Keratinocyte (primary cell): ENCODE data around the gene FAM110A. TPM values are rescaled to one million over a fixed set of nuclear protein-coding genes. Genes with fewer than 3 reads are reported as not detected.

Source experiments
- DNase-seq: peaks from one replicate; pipeline ENCODE4 v3.0.0-alpha.2; 2011; ENCODE audit warnings: low read depth, missing footprints, low spot score
- FAIRE-seq: peaks from 2 replicates; lab custom pipeline; 2011; peaks lifted over from hg19 to GRCh38; lab: Jason Lieb, UNC
- H2AFZ ChIP-seq: 2 replicates; pipeline ENCODE4 v1.6.0; 2012; ENCODE audit warnings: low read length, control low read depth, inconsistent platforms; ENCODE audit not compliant: control insufficient read depth
- H3K27ac ChIP-seq: 2 replicates; pipeline ENCODE4 v1.5.1; 2011; ENCODE audit warnings: low read length; ENCODE audit not compliant: control insufficient read depth, insufficient read depth
- H3K27me3 ChIP-seq: 3 replicates; pipeline ENCODE4 v1.6.0; 2011; ENCODE audit warnings: low read length; ENCODE audit not compliant: control insufficient read depth, insufficient read depth; ENCODE audit errors: extremely low read depth
- H3K36me3 ChIP-seq, 2 experiments: 2 replicates in 1 of 2; 3 replicates in 1 of 2; pipeline ENCODE4 v1.5.1; 2011; ENCODE audit warnings: low read length in 2 of 2, mild to moderate bottlenecking in 1 of 2; ENCODE audit not compliant: control insufficient read depth in 2 of 2, insufficient read depth in 2 of 2; ENCODE audit errors: extremely low read depth in 1 of 2
- H3K4me1 ChIP-seq: 3 replicates; pipeline ENCODE4 v1.5.1; 2011; ENCODE audit warnings: low read length; ENCODE audit not compliant: control insufficient read depth, insufficient read depth; ENCODE audit errors: extremely low read depth
- H3K4me2 ChIP-seq: 3 replicates; pipeline ENCODE4 v1.6.0; 2011; ENCODE audit warnings: low read depth, low read length; ENCODE audit not compliant: control insufficient read depth, insufficient read depth; ENCODE audit errors: extremely low read depth
- H3K4me3 ChIP-seq, 3 experiments: fragments of 200-600 bp in 1 of 3; sonication (generic) in 1 of 3; 2 replicates in 2 of 3; 3 replicates in 1 of 3; pipeline ENCODE4 v1.5.1; 2011 to 2016; ENCODE audit warnings: low read length in 3 of 3, mild to moderate bottlenecking in 3 of 3, control low read depth in 2 of 3, inconsistent platforms in 1 of 3, low read depth in 1 of 3, mixed read lengths in 1 of 3, mixed run types in 1 of 3, moderate library complexity in 1 of 3; ENCODE audit not compliant: control insufficient read depth in 2 of 3, insufficient read depth in 2 of 3; ENCODE audit errors: extremely low read depth in 1 of 3
- H3K79me2 ChIP-seq: 2 replicates; pipeline ENCODE4 v1.6.0; 2012; ENCODE audit warnings: low read length; ENCODE audit not compliant: control insufficient read depth, insufficient read depth
- H3K9ac ChIP-seq: 3 replicates; pipeline ENCODE4 v1.6.0; 2011; ENCODE audit warnings: low read length; ENCODE audit not compliant: control insufficient read depth, insufficient read depth; ENCODE audit errors: extremely low read depth
- H3K9me1 ChIP-seq: 3 replicates; pipeline ENCODE4 v1.6.0; 2011; ENCODE audit warnings: low read length; ENCODE audit not compliant: control insufficient read depth, insufficient read depth; ENCODE audit errors: extremely low read depth
- H3K9me3 ChIP-seq: 2 replicates; pipeline ENCODE4 v1.5.1; 2012; ENCODE audit warnings: low read depth, low read length; ENCODE audit not compliant: control insufficient read depth
- H4K20me1 ChIP-seq: 3 replicates; pipeline ENCODE4 v1.6.0; 2011; ENCODE audit warnings: low read length; ENCODE audit not compliant: control insufficient read depth, insufficient read depth; ENCODE audit errors: extremely low read depth
- CTCF ChIP-seq, 3 experiments: IDR thresholded peaks in 1 of 3; conservative IDR thresholded peaks in 1 of 3; optimal IDR thresholded peaks in 1 of 3; 2 replicates in 2 of 3; 3 replicates in 1 of 3; pipeline versions ENCODE3 to v1.5.1; 2011; ENCODE audit warnings: low read length in 3 of 3, mild to moderate bottlenecking in 3 of 3, moderate library complexity in 2 of 3, control low read depth in 1 of 3, inconsistent platforms in 1 of 3; ENCODE audit not compliant: insufficient read depth in 2 of 3; ENCODE audit errors: extremely low read depth in 1 of 3
- EZH2 ChIP-seq: IDR thresholded peaks from one replicate; pipeline ENCODE4 v1.6.1; 2012; ENCODE audit warnings: inconsistent platforms, mild to moderate bottlenecking, low read length, moderate library complexity
- dilution Hi-C: fragments of 300-500 bp; cut with MboI; formaldehyde crosslinking; loops from one replicate; pipeline ENCODE4 v1.7.0; 2020; ENCODE audit warnings: low sequenced_read_pairs; ENCODE audit not compliant: extremely low pct_ligation_motif_present
- polyA plus RNA-seq, 5 experiments: library from polyadenylated mRNA; depleted of rRNA in 3 of 5; stranded (reverse) in 3 of 5; stranded (forward) in 1 of 5; unstranded in 1 of 5; fragments of >200 nt; gene quantifications; 1 replicate in 1 of 5; 2 replicates in 3 of 5; 3 replicates in 1 of 5; pipeline versions ENCODE4 v1.2.1 to v1.2.3, GENCODE V29; 2011 to 2012; ENCODE audit warnings: missing spikeins in 2 of 5, low read depth in 1 of 5, low replicate concordance in 1 of 5

The FAM110A gene
- polyA plus RNA-seq, 1 donor (not counting 4 experiments of a cell fraction or from before 2014, with no cell fraction given), result 12.3 TPM

GRCh38 chr20:881051-881782 is 47.7 kb downstream of the FAM110A start:
- Histone ChIP-seq H3K36me3 (no peaks in the 10 kb centered on the region), H3K9me1 (no peaks in the 10 kb centered on the region), H3K9ac (peak overlapping the region; percentile 5), H3K4me1 (peaks cover 19% of the 10 kb centered on the region), H2AFZ (no peak overlapping the region), H3K4me3 (peak overlapping the region in 1 of 3 experiments; percentile 46), H3K27me3 (peaks cover 2% of the 10 kb centered on the region), H3K4me2 (peak overlapping the region; percentile 79), H3K79me2 (no peaks in the 10 kb centered on the region), H3K27ac (peak overlapping the region; percentile 67), H3K9me3 (no peaks in the 10 kb centered on the region), H4K20me1 (no peaks in the 10 kb centered on the region)
- no peak for TF ChIP-seq CTCF (optimal IDR thresholded peaks at IDR 0.05 in 1 of 3, IDR thresholded peaks at IDR 0.05 in 1 of 3, conservative IDR thresholded peaks at IDR 0.05 in 1 of 3; ENCODE audit: extremely low read depth in 1 of 3, insufficient read depth in 2 of 3, low read length in 3 of 3)
- TF ChIP-seq EZH2, result no peak
- dilution Hi-C loops, result no loop called here
- FAIRE-seq, result peak; percentile 98
- no peak for DNase-seq

- DNase-seq, result no peak
- Histone ChIP-seq H3K79me2 (no peaks in the 10 kb centered on the region), H3K4me2 (peak overlapping the region; percentile 79), H3K4me3 (peak overlapping the region in 1 of 3 experiments; percentile 46), H2AFZ (no peak overlapping the region), H3K36me3 (no peaks in the 10 kb centered on the region), H3K9me1 (no peaks in the 10 kb centered on the region), H3K9ac (peak overlapping the region; percentile 5), H3K27me3 (peaks cover 2% of the 10 kb centered on the region), H4K20me1 (no peaks in the 10 kb centered on the region), H3K9me3 (no peaks in the 10 kb centered on the region), H3K4me1 (peaks cover 19% of the 10 kb centered on the region), H3K27ac (peak overlapping the region; percentile 67)
- dilution Hi-C loops, result no loop called here
- TF ChIP-seq EZH2, result no peak
- no peak for TF ChIP-seq CTCF (optimal IDR thresholded peaks at IDR 0.05 in 1 of 3, IDR thresholded peaks at IDR 0.05 in 1 of 3, conservative IDR thresholded peaks at IDR 0.05 in 1 of 3; ENCODE audit: extremely low read depth in 1 of 3, insufficient read depth in 2 of 3, low read length in 3 of 3)
- FAIRE-seq, result no peak
Measured at GRCh38 chr20:881783-882144, 48.2 kb downstream of the FAM110A start.
